ENCODE measurements around the gene DDIT3. TPM values are rescaled to one million over a fixed set of nuclear protein-coding genes. Genes with fewer than 3 reads are reported as not detected.

Gene DDIT3
- total RNA-seq, 1 experiment from 2014 or later, result 84.7 TPM

- intact Hi-C loops (cut with micrococcal nuclease), result no loop called here
- Histone ChIP-seq H3K9me2 (ENCODE audit: insufficient read depth) (no peaks in the 10 kb centered on the region), H3K27ac (ENCODE audit: low read depth, low read length) (no peak overlapping the region), H3K9me3 (ENCODE audit: control insufficient read depth in 1 of 2, insufficient read depth in 1 of 2, low read depth in 1 of 2, low read length in 2 of 2) (no peaks in the 10 kb centered on the region), H3K9ac (ENCODE audit: low read length) (no peak overlapping the region), H3K79me2 (ENCODE audit: insufficient read depth, low read length) (no peaks in the 10 kb centered on the region), H3K36me3 (ENCODE audit: control insufficient read depth in 1 of 2, insufficient read depth in 2 of 2, low read length in 2 of 2) (no peaks in the 10 kb centered on the region), H4K20me1 (ENCODE audit: insufficient read depth) (no peaks in the 10 kb centered on the region), H3K4me2 (ENCODE audit: low read length) (no peak overlapping the region), H3K4me3 (replicated peaks in 1 of 2; ENCODE audit: low read depth in 1 of 2, low read length in 2 of 2) (no peak overlapping the region), H3K4me1 (ENCODE audit: control insufficient read depth in 1 of 2, insufficient read depth in 2 of 2, low read length in 2 of 2) (peaks cover 3 to 28% of the 10 kb centered on the region in 2 experiments; a peak in 3 of 4 replicates), H3K27me3 (ENCODE audit: insufficient read depth, low read length) (no peaks in the 10 kb centered on the region), H2AFZ (ENCODE audit: low read depth, low read length, poor library complexity, severe bottlenecking) (no peak overlapping the region)
- CTCF ChIA-PET, result no interaction called here
- DNase-seq (ENCODE audit: low read depth, low spot score) (no peak), ATAC-seq (no peak)
- RAD21 ChIA-PET (ENCODE audit: low non-redundant PET in 1 of 2, low total read pairs in 2 of 2, uncharacterized antibody in 2 of 2, unreplicated experiment in 2 of 2), result no interaction called here
- TF ChIP-seq JUND (IDR thresholded peaks at IDR 0.05) (no peak), SP1 (IDR thresholded peaks at IDR 0.05; ENCODE audit: low read depth) (no peak), EGR1 (IDR thresholded peaks at IDR 0.05; ENCODE audit: low read depth) (no peak), MAX (IDR thresholded peaks at IDR 0.05) (no peak), POLR2AphosphoS5 (IDR thresholded peaks at IDR 0.05; ENCODE audit: low read depth, low read length) (no peak), ZFX (IDR thresholded peaks at IDR 0.05) (no peak)
- TF ChIP-seq, protein P1, sequence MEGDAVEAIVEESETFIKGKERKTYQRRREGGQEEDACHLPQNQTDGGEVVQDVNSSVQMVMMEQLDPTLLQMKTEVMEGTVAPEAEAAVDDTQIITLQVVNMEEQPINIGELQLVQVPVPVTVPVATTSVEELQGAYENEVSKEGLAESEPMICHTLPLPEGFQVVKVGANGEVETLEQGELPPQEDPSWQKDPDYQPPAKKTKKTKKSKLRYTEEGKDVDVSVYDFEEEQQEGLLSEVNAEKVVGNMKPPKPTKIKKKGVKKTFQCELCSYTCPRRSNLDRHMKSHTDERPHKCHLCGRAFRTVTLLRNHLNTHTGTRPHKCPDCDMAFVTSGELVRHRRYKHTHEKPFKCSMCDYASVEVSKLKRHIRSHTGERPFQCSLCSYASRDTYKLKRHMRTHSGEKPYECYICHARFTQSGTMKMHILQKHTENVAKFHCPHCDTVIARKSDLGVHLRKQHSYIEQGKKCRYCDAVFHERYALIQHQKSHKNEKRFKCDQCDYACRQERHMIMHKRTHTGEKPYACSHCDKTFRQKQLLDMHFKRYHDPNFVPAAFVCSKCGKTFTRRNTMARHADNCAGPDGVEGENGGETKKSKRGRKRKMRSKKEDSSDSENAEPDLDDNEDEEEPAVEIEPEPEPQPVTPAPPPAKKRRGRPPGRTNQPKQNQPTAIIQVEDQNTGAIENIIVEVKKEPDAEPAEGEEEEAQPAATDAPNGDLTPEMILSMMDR (IDR thresholded peaks at IDR 0.05 in 2 of 3, conservative IDR thresholded peaks at IDR 0.05 in 1 of 3; ENCODE audit: borderline replicate concordance in 1 of 3, insufficient read depth in 1 of 3, low read depth in 2 of 3, low read length in 2 of 3), result no peak
- no TSS peak for BruUV-seq (replicated peaks)
- POLR2A ChIA-PET, result no interaction called here
These were observed 34.1 kb upstream of the DDIT3 start for GRCh38 chr12:57554453-57554852.

All from HCT116 (cell line).